ENCODE data around the gene QDPR.

The QDPR gene

DNA sequence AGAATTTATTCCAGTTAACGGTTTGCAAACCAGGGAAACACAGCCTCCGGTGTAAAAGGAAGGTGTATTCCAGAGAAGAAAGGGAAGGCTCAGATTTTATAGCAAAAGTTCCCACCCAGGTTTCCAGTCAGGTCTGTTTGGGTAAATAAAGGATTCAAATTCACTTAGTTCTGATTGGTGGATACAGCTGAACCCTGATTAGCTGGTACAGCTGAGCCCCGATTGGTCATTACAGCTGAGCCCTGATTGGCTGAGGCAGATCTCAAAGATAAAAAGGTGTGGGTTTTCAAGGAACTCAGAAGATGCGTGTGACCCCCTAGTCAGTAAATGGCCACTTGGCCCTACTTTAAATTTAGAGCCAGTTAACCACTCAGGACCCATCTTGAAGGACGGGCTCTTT is 9.7 kb upstream of the QDPR start:
- no peaks in the 10 kb centered on the region for H3K9me3 ChIP-seq (ENCODE audit: control insufficient read depth, low read length)
- no peak overlapping the region for H3K9ac ChIP-seq (ENCODE audit: low read length)
- H3K4me3 ChIP-seq (ENCODE audit: low read length): no peak overlapping the region
- peaks cover 5% of the 10 kb centered on the region for H3K27me3 ChIP-seq (ENCODE audit: control insufficient read depth, insufficient read depth, low read length)
- no peaks in the 10 kb centered on the region for H3K4me1 ChIP-seq (ENCODE audit: control insufficient read depth, insufficient read depth, low read length)
- H3K36me3 ChIP-seq (ENCODE audit: control insufficient read depth, insufficient read depth, low read length): no peaks in the 10 kb centered on the region

- Histone ChIP-seq H3K4me3 (ENCODE audit: low read length) (no peak overlapping the region), H3K9me3 (ENCODE audit: control insufficient read depth, low read length) (no peaks in the 10 kb centered on the region), H3K9ac (ENCODE audit: low read length) (no peak overlapping the region), H3K4me1 (ENCODE audit: control insufficient read depth, insufficient read depth, low read length) (no peaks in the 10 kb centered on the region), H3K27me3 (ENCODE audit: control insufficient read depth, insufficient read depth, low read length) (peaks cover 5% of the 10 kb centered on the region), H3K36me3 (ENCODE audit: control insufficient read depth, insufficient read depth, low read length) (no peaks in the 10 kb centered on the region)
These were observed 5.8 kb upstream of the QDPR start for GRCh38 chr4:17517664-17518063.

DNA sequence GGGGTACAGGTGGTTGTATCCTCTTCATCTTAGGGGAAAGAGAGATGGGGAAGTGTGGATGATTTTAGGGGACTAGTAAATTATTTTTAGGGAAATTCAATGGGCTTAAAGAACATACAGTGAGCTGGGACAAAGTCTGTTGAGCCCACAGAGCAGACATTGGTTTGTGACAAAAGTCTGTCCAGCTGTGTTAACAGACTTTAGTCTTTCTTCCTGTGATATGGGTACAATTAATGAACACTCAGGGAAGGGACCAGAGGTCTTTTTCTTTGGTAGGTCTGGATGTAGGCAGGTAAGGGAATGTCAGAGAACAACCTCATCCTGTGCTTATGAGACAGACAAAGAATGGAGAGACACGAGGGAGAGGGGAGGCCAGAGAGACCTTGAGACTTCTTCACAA is 5.1 kb upstream of the QDPR start:
- no peak overlapping the region for H3K4me3 ChIP-seq (ENCODE audit: low read length)
- no peaks in the 10 kb centered on the region for H3K36me3 ChIP-seq (ENCODE audit: control insufficient read depth, insufficient read depth, low read length)
- H3K4me1 ChIP-seq (ENCODE audit: control insufficient read depth, insufficient read depth, low read length): no peaks in the 10 kb centered on the region
- H3K9ac ChIP-seq (ENCODE audit: low read length): no peak overlapping the region
- H3K27me3 ChIP-seq (ENCODE audit: control insufficient read depth, insufficient read depth, low read length): peaks cover 5% of the 10 kb centered on the region
- no peaks in the 10 kb centered on the region for H3K9me3 ChIP-seq (ENCODE audit: control insufficient read depth, low read length)

GRCh38 chr4:17515445-17516407 is 3.8 kb upstream of the QDPR start:
- Histone ChIP-seq H3K4me1 (ENCODE audit: control insufficient read depth, insufficient read depth, low read length) (no peaks in the 10 kb centered on the region), H3K9me3 (ENCODE audit: control insufficient read depth, low read length) (no peaks in the 10 kb centered on the region), H3K4me3 (ENCODE audit: low read length) (no peak overlapping the region), H3K36me3 (ENCODE audit: control insufficient read depth, insufficient read depth, low read length) (no peaks in the 10 kb centered on the region), H3K27me3 (ENCODE audit: control insufficient read depth, insufficient read depth, low read length) (peaks cover 5% of the 10 kb centered on the region), H3K9ac (ENCODE audit: low read length) (no peak overlapping the region)

DNA sequence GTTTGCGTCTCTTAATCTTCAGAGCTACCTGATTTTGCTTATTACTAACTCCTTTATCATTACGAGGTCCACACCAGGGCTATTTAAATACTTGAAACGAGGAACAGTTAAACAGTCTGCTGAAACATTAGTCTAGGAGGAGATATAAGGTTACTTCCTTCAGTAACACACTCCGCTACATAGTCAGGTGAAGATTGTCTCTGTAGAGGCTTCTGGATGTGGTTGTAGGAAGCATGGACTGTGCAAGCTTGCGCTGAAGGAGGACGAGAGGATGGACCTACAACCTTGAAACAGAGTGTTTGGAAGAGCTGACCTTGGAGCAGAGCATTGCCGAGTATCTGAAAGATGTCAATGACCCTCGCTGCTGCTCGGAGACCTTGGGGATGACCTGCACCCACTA is 3.0 kb upstream of the QDPR start, which contains the start of gene CLRN2:
TSS of gene CLRN2 (plus strand) at position 301 of the 400 bp plus-strand sequence. CDS start 102 bp downstream, outside the sequence.
- Histone ChIP-seq H3K9me3 (ENCODE audit: control insufficient read depth, low read length) (no peaks in the 10 kb centered on the region), H3K36me3 (ENCODE audit: control insufficient read depth, insufficient read depth, low read length) (no peaks in the 10 kb centered on the region), H3K4me3 (ENCODE audit: low read length) (no peak within 1 kb of the TSS), H3K9ac (ENCODE audit: low read length) (no peak within 1 kb of the TSS), H3K27me3 (ENCODE audit: control insufficient read depth, insufficient read depth, low read length) (peaks cover 5% of the 10 kb centered on the region), H3K4me1 (ENCODE audit: control insufficient read depth, insufficient read depth, low read length) (no peaks in the 10 kb centered on the region)

- Histone ChIP-seq H3K27me3 (ENCODE audit: control insufficient read depth, insufficient read depth, low read length) (peaks cover 5% of the 10 kb centered on the region), H3K9ac (ENCODE audit: low read length) (no peak overlapping the region), H3K4me1 (ENCODE audit: control insufficient read depth, insufficient read depth, low read length) (no peaks in the 10 kb centered on the region), H3K4me3 (ENCODE audit: low read length) (no peak overlapping the region), H3K36me3 (ENCODE audit: control insufficient read depth, insufficient read depth, low read length) (no peaks in the 10 kb centered on the region), H3K9me3 (ENCODE audit: control insufficient read depth, low read length) (no peaks in the 10 kb centered on the region)
These were observed 1.2 kb upstream of the QDPR start for GRCh38 chr4:17512973-17513665.

DNA sequence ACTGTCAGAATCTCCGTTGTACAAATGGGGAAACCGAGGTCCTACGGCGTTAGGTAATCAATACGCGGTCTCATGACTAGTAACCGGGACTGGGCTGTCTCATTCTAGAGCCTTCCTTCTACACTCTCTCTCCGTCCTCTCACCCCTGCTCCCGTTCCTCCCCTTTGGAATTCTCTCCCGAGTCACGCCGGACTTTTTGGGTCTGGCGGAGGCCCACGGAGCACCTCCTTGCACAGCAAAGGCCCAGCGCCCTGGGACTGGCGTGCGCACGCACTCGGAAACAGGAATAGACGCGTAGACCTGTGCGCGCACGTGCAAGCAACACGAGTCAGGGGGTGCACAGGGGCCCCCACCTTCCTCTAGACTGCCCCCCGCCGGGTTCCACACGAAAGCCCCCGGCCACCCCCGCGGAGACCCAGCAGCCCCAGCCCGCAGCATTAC is 361 bp downstream of the QDPR start:
- Histone ChIP-seq H3K27me3 (ENCODE audit: control insufficient read depth, insufficient read depth, low read length) (no peaks in the 10 kb centered on the region), H3K36me3 (ENCODE audit: control insufficient read depth, insufficient read depth, low read length) (no peaks in the 10 kb centered on the region), H3K4me1 (ENCODE audit: control insufficient read depth, insufficient read depth, low read length) (no peaks in the 10 kb centered on the region), H3K9me3 (ENCODE audit: control insufficient read depth, low read length) (no peaks in the 10 kb centered on the region), H3K4me3 (ENCODE audit: low read length) (peak overlapping the region; percentile 44), H3K9ac (ENCODE audit: low read length) (peak overlapping the region; percentile 56)

- Histone ChIP-seq H3K4me3 (ENCODE audit: low read length) (peak overlapping the region; percentile 44), H3K9me3 (ENCODE audit: control insufficient read depth, low read length) (no peaks in the 10 kb centered on the region), H3K36me3 (ENCODE audit: control insufficient read depth, insufficient read depth, low read length) (no peaks in the 10 kb centered on the region), H3K27me3 (ENCODE audit: control insufficient read depth, insufficient read depth, low read length) (no peaks in the 10 kb centered on the region), H3K4me1 (ENCODE audit: control insufficient read depth, insufficient read depth, low read length) (no peaks in the 10 kb centered on the region), H3K9ac (ENCODE audit: low read length) (peak overlapping the region; percentile 56)
These were observed 839 bp downstream of the QDPR start for GRCh38 chr4:17511051-17511450.

GRCh38 chr4:17510582-17510981 is 1.3 kb downstream of the QDPR start:
- no peaks in the 10 kb centered on the region for H3K4me1 ChIP-seq (ENCODE audit: control insufficient read depth, insufficient read depth, low read length)
- no peaks in the 10 kb centered on the region for H3K27me3 ChIP-seq (ENCODE audit: control insufficient read depth, insufficient read depth, low read length)
- no peaks in the 10 kb centered on the region for H3K36me3 ChIP-seq (ENCODE audit: control insufficient read depth, insufficient read depth, low read length)
- H3K9me3 ChIP-seq (ENCODE audit: control insufficient read depth, low read length): no peaks in the 10 kb centered on the region
- H3K9ac ChIP-seq (ENCODE audit: low read length): peak overlapping the region; percentile 56
- H3K4me3 ChIP-seq (ENCODE audit: low read length): no peak overlapping the region

GRCh38 chr4:17504081-17504480 is 7.8 kb downstream of the QDPR start:
- H3K27me3 ChIP-seq (ENCODE audit: control insufficient read depth, insufficient read depth, low read length): no peaks in the 10 kb centered on the region
- no peaks in the 10 kb centered on the region for H3K4me1 ChIP-seq (ENCODE audit: control insufficient read depth, insufficient read depth, low read length)
- H3K9me3 ChIP-seq (ENCODE audit: control insufficient read depth, low read length): no peaks in the 10 kb centered on the region
- peaks cover 8% of the 10 kb centered on the region for H3K36me3 ChIP-seq (ENCODE audit: control insufficient read depth, insufficient read depth, low read length)
- H3K9ac ChIP-seq (ENCODE audit: low read length): no peak overlapping the region
- no peak overlapping the region for H3K4me3 ChIP-seq (ENCODE audit: low read length)

DNA sequence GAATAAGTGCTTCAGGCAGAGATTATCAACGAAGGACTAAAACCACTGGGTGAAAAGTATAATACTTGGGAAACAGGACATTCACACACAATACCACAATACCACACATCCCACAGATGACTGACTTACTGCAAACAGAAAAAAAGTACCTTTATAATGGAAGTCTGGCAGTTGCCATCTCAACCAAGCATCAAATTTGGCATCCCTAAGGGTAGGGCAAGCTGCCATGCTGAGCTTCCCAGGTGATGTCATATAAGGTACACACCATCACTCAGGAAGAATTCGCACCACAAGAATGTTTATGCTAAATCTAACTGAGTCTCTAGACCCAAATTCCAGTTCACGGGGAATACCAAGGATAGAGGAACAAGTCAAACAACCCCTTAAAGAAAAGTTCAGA is 9.1 kb downstream of the QDPR start:
- Histone ChIP-seq H3K4me1 (ENCODE audit: control insufficient read depth, insufficient read depth, low read length) (no peaks in the 10 kb centered on the region), H3K9ac (ENCODE audit: low read length) (no peak overlapping the region), H3K4me3 (ENCODE audit: low read length) (no peak overlapping the region), H3K9me3 (ENCODE audit: control insufficient read depth, low read length) (no peaks in the 10 kb centered on the region), H3K36me3 (ENCODE audit: control insufficient read depth, insufficient read depth, low read length) (peaks cover 8% of the 10 kb centered on the region), H3K27me3 (ENCODE audit: control insufficient read depth, insufficient read depth, low read length) (no peaks in the 10 kb centered on the region)

- Histone ChIP-seq H3K36me3 (ENCODE audit: control insufficient read depth, insufficient read depth, low read length) (peaks cover 8% of the 10 kb centered on the region), H3K4me3 (ENCODE audit: low read length) (no peak overlapping the region), H3K4me1 (ENCODE audit: control insufficient read depth, insufficient read depth, low read length) (no peaks in the 10 kb centered on the region), H3K9me3 (ENCODE audit: control insufficient read depth, low read length) (no peaks in the 10 kb centered on the region), H3K9ac (ENCODE audit: low read length) (no peak overlapping the region), H3K27me3 (ENCODE audit: control insufficient read depth, insufficient read depth, low read length) (no peaks in the 10 kb centered on the region)
These were observed 11.3 kb downstream of the QDPR start for GRCh38 chr4:17500574-17500973.
